Smooth muscle cell (in vitro differentiated cells): Measurements from ENCODE around the gene CDK8. TPM values are rescaled to one million over a fixed set of nuclear protein-coding genes. Genes with fewer than 3 reads are reported as not detected.

Experiments
- DNase-seq: peaks from one replicate; lab custom pipeline; 2025; ENCODE audit not compliant: unreplicated experiment; lab: John Stamatoyannopoulos, UW
- H2AFZ ChIP-seq: fragments of 200-600 bp; sonication (generic); 2 replicates; pipeline ENCODE4 v1.6.0; 2016; ENCODE audit warnings: antibody characterized with exemption, low read depth, mild to moderate bottlenecking
- H3F3A ChIP-seq: fragments of 200-600 bp; sonication (generic); 2 replicates; pipeline ENCODE4 v1.6.0; 2017; ENCODE audit warnings: antibody characterized with exemption, low read depth
- H3K27ac ChIP-seq: fragments of 200-600 bp; sonication (generic); 2 replicates; pipeline ENCODE4 v1.5.1; 2016; ENCODE audit warnings: low read depth, mild to moderate bottlenecking
- H3K27me3 ChIP-seq: fragments of 200-600 bp; sonication (generic); 2 replicates; pipeline ENCODE4 v1.6.1; 2016; ENCODE audit warnings: low read depth, mild to moderate bottlenecking
- H3K36me3 ChIP-seq: fragments of 200-600 bp; sonication (generic); 2 replicates; pipeline ENCODE4 v1.5.1; 2016; ENCODE audit warnings: low read depth
- H3K4me1 ChIP-seq: fragments of 200-600 bp; sonication (generic); 2 replicates; pipeline ENCODE4 v1.5.1; 2016; ENCODE audit warnings: low read depth
- H3K4me2 ChIP-seq: fragments of 200-600 bp; sonication (generic); 2 replicates; pipeline ENCODE4 v1.6.0; 2016; ENCODE audit warnings: mild to moderate bottlenecking
- H3K4me3 ChIP-seq: fragments of 200-600 bp; sonication (generic); 2 replicates; pipeline ENCODE4 v1.5.1; 2016; ENCODE audit warnings: mild to moderate bottlenecking
- H3K79me2 ChIP-seq: fragments of 200-600 bp; sonication (generic); 2 replicates; pipeline ENCODE4 v1.6.0; 2016; ENCODE audit warnings: low read depth, mild to moderate bottlenecking
- H3K9ac ChIP-seq: fragments of 200-600 bp; sonication (generic); 2 replicates; pipeline ENCODE4 v1.6.0; 2016; ENCODE audit warnings: low read depth
- H3K9me3 ChIP-seq: fragments of 200-600 bp; sonication (generic); replicated peaks from 2 replicates; pipeline ENCODE4 v1.5.1; 2016; ENCODE audit warnings: low read depth
- H4K20me1 ChIP-seq: fragments of 200-600 bp; sonication (generic); 2 replicates; pipeline ENCODE4 v1.6.0; 2016; ENCODE audit warnings: low read depth
- WGBS: methylation state at CpG from one replicate; pipeline ENCODE4 v1.1.7; 2016; ENCODE audit warnings: low lambda C conversion rate; 5-methylcytosine and 5-hydroxymethylcytosine counted together
- polyA plus RNA-seq: library from polyadenylated mRNA; unstranded; fragments of >200 nt; fragmentation: Nextera tagmentation; extraction: Ambion mirVana; gene quantifications from 2 replicates; pipeline ENCODE4 v1.2.1, GENCODE V29; 2016
- total RNA-seq: library from RNA; depleted of rRNA; stranded (reverse); fragments of >200 nt; gene quantifications from 2 replicates; pipeline ENCODE4 v1.2.3, GENCODE V29; 2014
- TF ChIP-seq, protein P1 (sequence below): fragments of 200-600 bp; sonication (generic); IDR thresholded peaks from 2 replicates; pipeline ENCODE4 v1.5.1; 2017; ENCODE audit warnings: borderline replicate concordance, mild to moderate bottlenecking, antibody characterized with exemption; ENCODE audit not compliant: insufficient read depth, poor library complexity, severe bottlenecking

CDK8 gene
- total and polyA plus RNA-seq, 2 experiments from 2014 or later: 12.6 to 45.4 TPM

DNA sequence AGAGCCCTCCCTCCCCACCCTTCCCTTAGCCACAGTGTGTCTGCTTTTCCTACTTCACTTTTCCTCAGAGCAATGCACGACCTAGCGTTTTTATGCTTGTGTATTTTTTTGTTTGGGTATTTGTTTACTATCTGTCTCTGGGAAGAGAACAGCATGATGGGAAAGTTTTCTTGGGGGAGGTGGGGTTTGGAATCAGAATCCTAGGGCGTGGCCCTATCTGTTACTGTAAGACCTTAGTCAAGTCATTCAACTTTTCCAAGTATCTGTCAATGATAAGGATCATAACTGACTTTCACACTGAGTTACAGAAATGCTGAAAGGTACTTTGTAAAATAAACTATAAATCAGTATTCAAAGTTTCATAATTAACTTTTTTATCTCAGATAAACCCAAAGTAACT is 157.3 kb downstream of the CDK8 start:
- Histone ChIP-seq H3K27me3 (no peaks in the 10 kb centered on the region), H4K20me1 (no peaks in the 10 kb centered on the region), H3F3A (no peaks in the 10 kb centered on the region), H3K4me1 (no peaks in the 10 kb centered on the region), H3K27ac (no peak overlapping the region), H3K36me3 (no peaks in the 10 kb centered on the region), H3K4me3 (no peak overlapping the region), H3K9ac (no peak overlapping the region), H3K4me2 (no peak overlapping the region), H3K79me2 (no peaks in the 10 kb centered on the region), H2AFZ (no peak overlapping the region), H3K9me3 (no peaks in the 10 kb centered on the region)
- DNase-seq: no peak
- 92% methylated on average over 3 of the region's 3 CpGs for WGBS
- TF ChIP-seq, protein P1, sequence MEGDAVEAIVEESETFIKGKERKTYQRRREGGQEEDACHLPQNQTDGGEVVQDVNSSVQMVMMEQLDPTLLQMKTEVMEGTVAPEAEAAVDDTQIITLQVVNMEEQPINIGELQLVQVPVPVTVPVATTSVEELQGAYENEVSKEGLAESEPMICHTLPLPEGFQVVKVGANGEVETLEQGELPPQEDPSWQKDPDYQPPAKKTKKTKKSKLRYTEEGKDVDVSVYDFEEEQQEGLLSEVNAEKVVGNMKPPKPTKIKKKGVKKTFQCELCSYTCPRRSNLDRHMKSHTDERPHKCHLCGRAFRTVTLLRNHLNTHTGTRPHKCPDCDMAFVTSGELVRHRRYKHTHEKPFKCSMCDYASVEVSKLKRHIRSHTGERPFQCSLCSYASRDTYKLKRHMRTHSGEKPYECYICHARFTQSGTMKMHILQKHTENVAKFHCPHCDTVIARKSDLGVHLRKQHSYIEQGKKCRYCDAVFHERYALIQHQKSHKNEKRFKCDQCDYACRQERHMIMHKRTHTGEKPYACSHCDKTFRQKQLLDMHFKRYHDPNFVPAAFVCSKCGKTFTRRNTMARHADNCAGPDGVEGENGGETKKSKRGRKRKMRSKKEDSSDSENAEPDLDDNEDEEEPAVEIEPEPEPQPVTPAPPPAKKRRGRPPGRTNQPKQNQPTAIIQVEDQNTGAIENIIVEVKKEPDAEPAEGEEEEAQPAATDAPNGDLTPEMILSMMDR: no peak

DNA sequence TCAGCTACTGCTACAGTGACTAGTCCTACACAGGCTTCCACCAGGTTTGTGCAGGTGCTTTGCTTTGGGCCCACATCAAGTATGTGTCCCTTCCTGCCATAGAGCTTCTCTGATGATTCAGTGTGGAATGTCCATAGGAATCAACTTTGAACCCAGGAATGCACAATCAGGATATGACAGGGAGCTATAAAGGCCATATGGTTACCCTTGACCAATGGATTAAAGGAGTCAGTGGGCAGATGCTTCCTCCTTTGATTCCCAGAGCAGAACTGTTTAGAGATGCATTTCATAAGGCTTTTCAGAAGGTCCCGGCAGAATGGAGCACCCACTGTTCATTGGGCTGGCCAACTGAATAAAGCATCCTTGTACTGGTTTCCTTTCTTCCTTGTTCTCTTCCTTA is 158.3 kb downstream of the CDK8 start:
- no peaks in the 10 kb centered on the region for H3K36me3 ChIP-seq
- no peaks in the 10 kb centered on the region for H3K9me3 ChIP-seq
- WGBS: 94% methylated on average over 1 of the region's 1 CpG
- H4K20me1 ChIP-seq: no peaks in the 10 kb centered on the region
- H2AFZ ChIP-seq: no peak overlapping the region
- no peak overlapping the region for H3K4me3 ChIP-seq
- no peaks in the 10 kb centered on the region for H3F3A ChIP-seq
- no peaks in the 10 kb centered on the region for H3K27me3 ChIP-seq
- H3K79me2 ChIP-seq: no peaks in the 10 kb centered on the region
- no peak for DNase-seq
- no peak overlapping the region for H3K9ac ChIP-seq
- H3K4me2 ChIP-seq: no peak overlapping the region
- no peaks in the 10 kb centered on the region for H3K4me1 ChIP-seq
- no peak overlapping the region for H3K27ac ChIP-seq
- TF ChIP-seq, protein P1: no peak

DNA sequence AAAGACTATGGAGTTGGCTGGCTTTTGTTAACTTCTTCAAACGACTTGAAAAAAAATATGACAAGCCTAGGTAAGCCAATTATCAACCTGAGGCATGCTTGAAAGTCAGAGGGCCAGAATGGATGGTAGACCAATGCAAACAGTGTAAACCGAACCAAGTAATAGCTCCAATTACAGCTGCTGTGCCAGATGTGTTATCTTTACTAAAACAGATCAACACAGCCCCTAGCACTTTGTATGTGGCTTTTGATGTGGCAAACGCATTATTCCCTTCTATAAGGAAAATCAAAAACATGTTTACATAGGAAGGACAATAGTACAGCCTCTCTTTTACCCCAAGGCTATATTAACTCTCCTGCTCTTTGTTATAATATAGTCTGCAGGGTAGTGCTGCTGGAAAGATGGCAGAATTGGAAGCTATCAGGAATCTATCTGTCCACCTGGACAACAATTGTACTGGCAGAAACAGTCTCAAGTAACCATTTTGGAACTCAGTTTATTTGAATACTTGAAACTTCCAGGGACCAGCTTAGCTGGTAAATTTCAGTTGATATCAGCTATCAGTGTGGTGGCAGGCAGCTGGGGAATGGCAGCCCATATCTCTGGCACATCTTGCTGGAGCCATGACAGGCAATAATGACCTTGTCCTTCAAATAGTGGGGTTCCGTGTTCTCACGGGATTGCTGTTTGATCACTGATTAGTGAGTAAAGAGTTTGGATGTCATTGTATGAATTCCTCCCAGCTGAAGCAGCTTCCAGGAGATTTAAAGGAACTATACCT is 159.2 kb downstream of the CDK8 start:
- no peaks in the 10 kb centered on the region for H3K27me3 ChIP-seq
- H3K4me3 ChIP-seq: no peak overlapping the region
- no peaks in the 10 kb centered on the region for H3K36me3 ChIP-seq
- TF ChIP-seq, protein P1: no peak
- no peaks in the 10 kb centered on the region for H3K79me2 ChIP-seq
- H3K9ac ChIP-seq: no peak overlapping the region
- H3K4me2 ChIP-seq: no peak overlapping the region
- no peaks in the 10 kb centered on the region for H3K9me3 ChIP-seq
- no peak overlapping the region for H2AFZ ChIP-seq
- no peak for DNase-seq
- no peak overlapping the region for H3K27ac ChIP-seq
- no peaks in the 10 kb centered on the region for H3F3A ChIP-seq
- H3K4me1 ChIP-seq: no peaks in the 10 kb centered on the region
- no peaks in the 10 kb centered on the region for H4K20me1 ChIP-seq
- 80% methylated on average over 5 of the region's 5 CpGs for whole genome bisulfite sequencing

DNA sequence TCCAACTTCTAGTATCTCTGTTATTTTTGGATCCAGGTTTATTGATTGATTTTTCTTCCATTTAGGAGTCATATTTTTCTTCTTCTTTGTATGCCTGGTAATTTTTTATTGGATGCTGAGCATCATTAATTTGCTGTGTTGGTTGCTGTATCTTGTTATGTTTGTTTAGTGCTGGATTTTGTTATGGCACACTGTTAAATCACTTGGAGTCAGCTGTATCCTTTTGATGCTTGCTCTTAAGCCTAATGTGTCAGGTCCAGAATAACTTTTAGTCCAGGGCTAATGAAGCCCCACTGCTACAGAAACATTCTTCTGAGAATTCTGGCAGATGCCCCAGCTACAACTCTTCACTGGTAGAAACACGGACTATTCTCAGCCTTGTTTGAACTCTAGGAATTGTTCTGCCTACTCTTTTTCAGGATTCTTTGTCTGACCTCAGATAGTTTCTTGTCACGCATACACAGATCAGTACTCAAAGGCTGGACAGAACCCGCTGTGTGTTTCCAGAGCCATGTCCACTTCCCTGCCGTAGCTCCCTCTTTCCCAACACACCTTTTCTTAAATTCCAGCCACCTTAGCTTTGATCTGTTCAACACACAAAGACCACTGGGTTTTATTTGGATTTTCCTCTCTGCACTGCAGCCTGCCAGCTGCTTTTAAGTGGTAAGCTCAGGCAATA is 166.5 kb downstream of the CDK8 start:
- Histone ChIP-seq H3K27ac (no peak overlapping the region), H3K4me3 (no peak overlapping the region), H3K9me3 (no peaks in the 10 kb centered on the region), H3K36me3 (no peaks in the 10 kb centered on the region), H4K20me1 (no peaks in the 10 kb centered on the region), H3K9ac (no peak overlapping the region), H3K27me3 (no peaks in the 10 kb centered on the region), H3K4me1 (peaks cover 8% of the 10 kb centered on the region), H2AFZ (no peak overlapping the region), H3K79me2 (no peaks in the 10 kb centered on the region), H3K4me2 (no peak overlapping the region), H3F3A (peaks cover 16% of the 10 kb centered on the region)
- 63% methylated on average over 4 of the region's 4 CpGs for WGBS
- TF ChIP-seq, protein P1: no peak
- no peak for DNase-seq
